Activated CD4-positive, alpha-beta T cell treated with anti-CD3 and anti-CD28 coated beads, Interleukin-2, amount 10 ng/mL, durations not matched to agents 24 days and 14 days (primary cell): Measurements from ENCODE around the gene RAD23B. TPM values are rescaled to one million over a fixed set of nuclear protein-coding genes. Genes with fewer than 3 reads are reported as not detected.

Experiments used
- DNase-seq: peaks from one replicate; pipeline ENCODE4 v3.0.0; 2022
- H3K27ac Mint-ChIP-seq: one replicate; pipeline ENCODE4 v1.8.0; 2022; ENCODE audit warnings: mild to moderate bottlenecking, mixed read lengths
- H3K27me3 Mint-ChIP-seq: one replicate; pipeline ENCODE4 v1.8.0; 2022; ENCODE audit warnings: mixed read lengths
- H3K36me3 Mint-ChIP-seq: one replicate; pipeline ENCODE4 v1.8.0; 2022; ENCODE audit warnings: low read depth, mild to moderate bottlenecking, mixed read lengths
- H3K4me1 Mint-ChIP-seq: one replicate; pipeline ENCODE4 v1.8.0; 2021; ENCODE audit warnings: mixed read lengths
- H3K4me3 Mint-ChIP-seq: one replicate; pipeline ENCODE4 v1.8.0; 2022; ENCODE audit warnings: mild to moderate bottlenecking, moderate library complexity, mixed read lengths
- H3K9me3 Mint-ChIP-seq: one replicate; pipeline ENCODE4 v1.8.0; 2021; ENCODE audit warnings: mixed read lengths
- intact Hi-C: fragments of 100-400 bp; cut with micrococcal nuclease; formaldehyde crosslinking; loops from one replicate; pipeline ENCODE4 v1.15.1; 2023
- total RNA-seq: library from RNA; stranded (reverse); gene quantifications from 2 replicates; pipeline ENCODE4 v1.2.3, GENCODE V29; 2022

The RAD23B gene
- total RNA-seq, 1 donor from 2014 or later = 148 TPM

DNA sequence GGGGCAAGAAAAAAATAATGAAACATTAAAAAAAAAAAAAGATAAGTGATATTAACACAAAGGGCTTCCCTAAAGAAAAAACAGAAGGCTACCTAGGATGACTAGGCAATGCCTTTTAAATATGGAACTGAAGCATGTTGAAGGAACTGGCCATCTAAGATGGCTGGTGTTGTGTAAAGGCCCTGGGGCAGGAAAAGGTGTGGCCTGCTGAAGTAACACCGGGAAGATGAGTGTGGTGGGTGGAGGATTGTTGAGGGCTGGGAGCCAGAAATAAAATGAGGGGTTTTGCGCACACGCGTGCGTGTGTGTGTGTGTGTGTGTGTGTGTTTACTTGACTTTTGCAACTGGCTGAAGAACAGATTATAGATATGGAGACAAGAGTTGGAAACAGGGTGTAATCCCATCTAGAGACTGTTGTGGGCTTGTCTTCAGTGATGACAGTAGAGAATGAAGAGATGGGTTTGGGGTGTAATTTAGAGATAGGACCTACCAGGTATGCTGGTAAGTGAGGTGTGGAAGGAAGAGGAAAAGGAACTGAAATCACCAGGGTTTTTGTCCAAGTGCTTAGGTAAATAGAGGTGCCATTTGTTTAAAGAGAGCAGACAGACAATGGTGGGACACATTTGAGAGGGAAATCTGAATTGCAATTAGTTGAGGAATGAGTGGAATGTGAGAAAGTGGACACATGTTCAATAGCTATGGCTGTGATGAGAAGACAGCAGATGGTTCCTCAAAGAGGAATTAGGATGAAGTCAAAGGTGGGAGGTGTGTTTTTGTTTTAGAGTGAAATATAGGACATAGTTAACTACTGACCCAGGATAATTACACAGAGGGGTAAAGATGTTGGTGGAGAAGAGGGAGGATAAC, 33.9 kb downstream of the RAD23B start:
- H3K36me3 Mint-ChIP-seq = peaks cover 74% of the 10 kb centered on the region
- no peak overlapping the region for H3K4me3 Mint-ChIP-seq
- intact Hi-C loops = no loop called here
- no peaks in the 10 kb centered on the region for H3K27me3 Mint-ChIP-seq
- peak overlapping the region; percentile 58 for H3K27ac Mint-ChIP-seq
- H3K4me1 Mint-ChIP-seq = peaks cover 54% of the 10 kb centered on the region
- no peak for DNase-seq
- H3K9me3 Mint-ChIP-seq = peaks cover 4% of the 10 kb centered on the region

DNA sequence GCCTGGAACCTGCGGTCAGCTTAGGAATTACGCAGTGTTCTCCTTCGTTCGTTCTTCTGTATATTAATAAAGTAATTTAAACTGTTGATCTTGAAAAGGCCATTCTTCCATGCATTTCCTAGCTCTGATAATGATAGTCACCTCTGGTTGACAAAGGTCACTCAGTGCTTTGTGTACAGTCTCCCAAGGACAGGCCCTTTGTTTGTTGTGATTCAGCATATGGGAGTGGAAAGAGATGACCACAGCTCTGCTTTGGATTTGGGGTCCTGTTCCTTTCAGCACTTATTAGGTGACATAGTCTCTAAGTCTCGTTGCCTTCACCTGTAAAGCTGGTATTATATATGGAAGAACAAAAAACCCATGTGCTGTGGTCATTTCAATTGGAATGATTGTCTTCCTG, 39.6 kb downstream of the RAD23B start:
- no peaks in the 10 kb centered on the region for H3K27me3 Mint-ChIP-seq
- H3K4me3 Mint-ChIP-seq = no peak overlapping the region
- H3K4me1 Mint-ChIP-seq = peaks cover 27% of the 10 kb centered on the region
- no peak for DNase-seq
- no peak overlapping the region for H3K27ac Mint-ChIP-seq
- H3K9me3 Mint-ChIP-seq = peaks cover 3% of the 10 kb centered on the region
- intact Hi-C loops = loop anchor here (5.0 kb wide), 1 partner anchor 40 kb away; the partner anchor contains the start of gene RAD23B
- H3K36me3 Mint-ChIP-seq = peaks cover 71% of the 10 kb centered on the region

DNA sequence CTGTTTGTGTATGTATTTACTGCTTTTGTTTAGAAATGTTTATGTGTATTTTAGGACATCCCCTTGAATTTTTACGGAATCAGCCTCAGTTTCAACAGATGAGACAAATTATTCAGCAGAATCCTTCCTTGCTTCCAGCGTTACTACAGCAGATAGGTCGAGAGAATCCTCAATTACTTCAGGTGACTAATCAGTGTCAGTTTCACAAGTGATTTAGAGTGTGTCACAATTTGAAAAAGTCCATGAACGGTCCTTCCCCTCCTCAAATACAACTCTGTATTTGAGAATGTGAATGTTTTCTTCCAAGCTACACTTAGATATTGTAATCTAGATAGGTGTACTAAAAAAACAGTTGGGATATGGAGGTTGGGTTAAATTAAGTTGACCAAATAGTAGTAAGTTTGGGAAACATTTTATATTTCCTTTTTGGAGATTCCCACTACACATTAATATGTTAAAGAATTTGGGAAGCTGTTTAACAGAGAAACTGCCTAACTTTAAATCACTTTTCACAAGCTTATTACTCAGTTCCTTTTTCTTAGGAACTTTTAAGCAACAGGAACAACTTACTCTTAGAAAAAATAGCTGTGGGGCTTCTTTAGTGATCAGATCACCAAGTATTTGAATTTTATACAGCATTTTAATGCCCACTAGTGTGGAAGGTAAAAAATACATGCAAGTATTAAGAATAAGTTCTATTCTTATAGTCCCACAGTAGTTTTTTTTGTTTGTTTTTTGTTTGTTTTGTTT, 40.9 kb downstream of the RAD23B start:
- H3K27me3 Mint-ChIP-seq = no peaks in the 10 kb centered on the region
- H3K9me3 Mint-ChIP-seq = peaks cover 3% of the 10 kb centered on the region
- H3K4me3 Mint-ChIP-seq = no peak overlapping the region
- peak overlapping the region; percentile 1 for H3K27ac Mint-ChIP-seq
- intact Hi-C loops = loop anchor here (5.0 kb wide), 1 partner anchor 42 kb away; the partner anchor contains the start of gene RAD23B
- DNase-seq = no peak
- peaks cover 74% of the 10 kb centered on the region for H3K36me3 Mint-ChIP-seq
- peaks cover 20% of the 10 kb centered on the region for H3K4me1 Mint-ChIP-seq

DNA sequence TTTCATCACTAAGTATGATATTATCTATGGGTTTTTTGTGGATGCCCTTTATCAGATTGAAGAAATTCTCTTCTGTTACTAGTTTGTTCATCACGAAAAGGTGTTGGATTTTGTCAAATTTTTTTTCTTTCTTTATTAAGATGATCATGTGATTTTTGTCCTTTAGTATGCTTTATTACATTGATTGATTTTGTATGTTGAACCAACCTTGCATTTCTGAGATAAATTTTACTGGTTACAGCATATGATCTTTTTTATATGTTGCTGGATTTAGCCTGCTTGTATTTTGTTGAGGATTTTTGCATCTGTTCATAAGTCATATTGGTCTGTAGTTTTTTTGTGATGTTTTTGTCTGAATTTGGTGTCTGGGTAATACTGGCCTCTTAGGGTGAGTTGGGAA, 42.8 kb downstream of the RAD23B start:
- no peaks in the 10 kb centered on the region for H3K27me3 Mint-ChIP-seq
- H3K36me3 Mint-ChIP-seq = peaks cover 77% of the 10 kb centered on the region
- peaks cover 3% of the 10 kb centered on the region for H3K9me3 Mint-ChIP-seq
- H3K4me3 Mint-ChIP-seq = no peak overlapping the region
- intact Hi-C loops = no loop called here
- DNase-seq = no peak
- peaks cover 17% of the 10 kb centered on the region for H3K4me1 Mint-ChIP-seq
- H3K27ac Mint-ChIP-seq = no peak overlapping the region

DNA sequence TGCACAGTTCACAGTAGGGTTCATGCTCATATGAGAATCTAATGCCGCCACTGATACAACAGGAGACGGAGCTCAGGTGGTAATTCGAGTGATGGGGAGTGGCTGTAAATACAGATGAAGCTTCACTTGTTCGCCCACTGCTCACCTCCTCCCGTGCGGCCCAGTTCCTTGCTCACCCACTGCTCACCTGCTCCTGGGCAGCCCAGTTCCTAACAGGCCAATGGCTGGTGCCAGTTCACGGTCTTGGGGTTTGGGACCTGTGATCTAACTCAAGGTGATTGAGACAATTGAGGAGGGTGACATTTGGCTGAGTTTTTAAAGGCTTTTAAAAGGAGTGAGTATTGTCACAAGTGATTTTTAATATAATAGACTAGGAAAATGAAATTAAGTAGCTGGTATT, 45.4 kb downstream of the RAD23B start:
- peaks cover 9% of the 10 kb centered on the region for H3K4me1 Mint-ChIP-seq

DNA sequence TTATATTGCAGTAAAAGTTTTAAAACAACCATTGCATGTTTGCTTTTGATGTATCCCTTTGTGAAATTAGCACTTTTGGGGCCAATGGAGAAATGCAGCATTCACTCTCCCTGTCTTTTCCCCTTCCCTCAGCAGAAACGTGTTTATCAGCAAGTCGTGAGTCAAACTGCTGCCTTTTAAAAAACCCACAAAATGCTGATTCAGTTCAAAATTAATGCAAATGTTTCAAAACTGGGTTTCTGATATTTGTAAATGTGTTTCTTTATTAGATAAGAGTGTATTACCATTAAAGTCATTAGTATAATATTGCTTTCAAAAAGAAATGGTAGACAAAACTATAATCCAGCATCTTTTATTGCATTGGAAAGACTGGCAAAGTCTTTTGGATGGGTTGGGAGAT, 47.3 kb downstream of the RAD23B start:
- intact Hi-C loops = no loop called here
- H3K27me3 Mint-ChIP-seq = no peaks in the 10 kb centered on the region
- H3K36me3 Mint-ChIP-seq = peaks cover 81% of the 10 kb centered on the region
- no peak overlapping the region for H3K27ac Mint-ChIP-seq
- H3K9me3 Mint-ChIP-seq = peaks cover 3% of the 10 kb centered on the region
- no peak for DNase-seq
- peaks cover 2% of the 10 kb centered on the region for H3K4me1 Mint-ChIP-seq
- H3K4me3 Mint-ChIP-seq = no peak overlapping the region

More for the DNA sequence above, 45.4 kb downstream of the RAD23B start:
- H3K27ac Mint-ChIP-seq = no peak overlapping the region
- H3K36me3 Mint-ChIP-seq = peaks cover 85% of the 10 kb centered on the region
- H3K27me3 Mint-ChIP-seq = no peaks in the 10 kb centered on the region
- no peak overlapping the region for H3K4me3 Mint-ChIP-seq
- peaks cover 3% of the 10 kb centered on the region for H3K9me3 Mint-ChIP-seq
- intact Hi-C loops = no loop called here
- no peak for DNase-seq

DNA sequence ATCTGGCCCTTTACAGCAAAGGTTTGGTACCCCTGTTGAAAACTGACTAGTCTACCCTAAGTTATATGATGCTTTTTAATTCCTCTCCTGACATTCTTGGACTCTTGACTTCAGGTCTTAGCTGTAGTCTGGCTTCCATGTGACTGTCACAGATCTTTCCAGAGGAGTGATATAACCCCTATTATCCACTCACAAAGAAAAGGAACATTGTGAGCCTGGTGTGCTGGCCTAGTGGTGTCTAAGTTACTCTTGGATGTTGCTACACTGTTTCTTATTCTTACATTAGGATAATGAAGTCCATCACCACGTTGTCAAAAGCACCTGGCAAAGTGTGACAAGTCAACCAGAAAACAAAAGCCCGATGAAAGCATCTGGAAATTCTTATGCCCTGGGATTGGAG, 49.8 kb downstream of the RAD23B start:
- no peaks in the 10 kb centered on the region for H3K27me3 Mint-ChIP-seq

DNA sequence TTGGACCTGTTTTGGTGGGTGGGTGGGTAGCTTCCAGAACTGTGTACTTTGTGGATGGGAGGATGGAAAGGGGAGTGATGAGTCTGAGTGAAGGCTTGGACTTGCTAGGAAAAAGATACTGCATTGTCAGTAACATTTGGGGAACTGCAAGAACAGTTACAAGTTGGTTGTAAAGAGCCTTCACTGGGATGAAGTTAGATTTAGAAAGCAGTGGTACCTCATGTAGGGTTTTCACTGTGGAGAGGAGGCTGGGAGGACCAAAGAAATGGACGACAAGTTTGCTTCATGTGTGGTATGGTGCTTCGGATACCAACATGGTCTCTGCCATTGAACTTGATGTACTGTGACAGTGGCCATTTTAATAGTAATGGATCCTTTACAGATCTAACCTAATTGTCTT, 50.3 kb downstream of the RAD23B start:
- peaks cover 59% of the 10 kb centered on the region for H3K36me3 Mint-ChIP-seq
- H3K27me3 Mint-ChIP-seq = no peaks in the 10 kb centered on the region
- intact Hi-C loops = no loop called here
- peaks cover 2% of the 10 kb centered on the region for H3K4me1 Mint-ChIP-seq
- DNase-seq = no peak
- no peaks in the 10 kb centered on the region for H3K9me3 Mint-ChIP-seq
- no peak overlapping the region for H3K4me3 Mint-ChIP-seq
- H3K27ac Mint-ChIP-seq = no peak overlapping the region

More for the DNA sequence above, 49.8 kb downstream of the RAD23B start:
- H3K4me3 Mint-ChIP-seq = no peak overlapping the region
- H3K36me3 Mint-ChIP-seq = peaks cover 64% of the 10 kb centered on the region
- no peak for DNase-seq
- H3K27ac Mint-ChIP-seq = no peak overlapping the region
- peaks cover 2% of the 10 kb centered on the region for H3K4me1 Mint-ChIP-seq
- intact Hi-C loops = no loop called here
- H3K9me3 Mint-ChIP-seq = no peaks in the 10 kb centered on the region

DNA sequence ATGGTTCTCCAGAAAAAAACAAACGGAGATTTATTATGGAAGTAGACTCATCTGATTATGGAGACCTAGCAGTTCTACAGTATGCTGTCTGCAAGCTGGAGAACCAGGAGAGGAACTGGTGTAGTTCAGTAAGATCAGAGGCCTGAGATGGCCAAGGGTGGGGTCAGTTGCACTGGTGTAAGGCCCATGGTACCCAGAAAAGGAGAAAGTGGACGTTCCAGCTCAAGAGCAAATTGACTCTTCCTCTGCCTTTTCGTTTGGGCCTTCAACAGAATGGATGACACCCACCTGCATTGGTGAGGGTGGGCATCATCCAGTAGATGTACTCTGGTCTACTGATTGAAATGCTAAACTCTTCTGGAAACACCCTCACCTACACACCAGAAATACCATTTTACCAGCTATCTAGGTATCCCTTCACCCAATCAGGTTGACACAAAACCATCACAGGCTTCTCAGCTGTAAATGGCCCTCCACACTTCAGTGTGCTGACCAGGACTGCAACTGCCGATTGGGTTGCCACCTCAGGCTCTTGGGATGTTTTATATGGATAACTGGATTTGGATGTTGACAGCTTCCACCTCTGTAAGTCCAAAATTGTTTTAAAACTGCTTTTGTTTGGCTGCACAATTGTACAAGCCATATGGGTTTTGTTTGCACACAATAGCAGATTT, 51.2 kb downstream of the RAD23B start:
- Mint-ChIP-seq H3K4me3 (no peak overlapping the region), H3K27ac (no peak overlapping the region), H3K9me3 (no peaks in the 10 kb centered on the region), H3K27me3 (no peaks in the 10 kb centered on the region), H3K4me1 (peaks cover 2% of the 10 kb centered on the region), H3K36me3 (peaks cover 56% of the 10 kb centered on the region)
- DNase-seq = no peak
- intact Hi-C loops = no loop called here

DNA sequence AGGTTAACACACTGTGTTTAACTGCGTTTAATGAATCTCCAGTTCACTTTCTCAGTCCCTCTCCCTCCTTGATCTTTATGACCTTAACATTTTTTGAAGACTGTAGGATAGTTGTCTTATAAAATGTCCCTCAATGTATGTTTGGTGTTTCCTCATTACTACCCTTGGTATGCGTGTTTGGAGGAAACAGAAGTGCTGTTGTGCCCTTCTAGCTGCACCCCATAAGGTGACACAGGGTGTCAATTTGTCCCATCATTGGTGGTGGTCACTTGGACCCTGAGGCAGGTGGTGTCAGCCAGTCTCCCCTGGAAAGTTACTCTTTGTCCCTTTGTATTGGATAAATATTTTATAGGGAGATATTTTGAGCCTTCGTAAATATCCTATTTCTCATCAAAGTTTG, 52.3 kb downstream of the RAD23B start:
- peaks cover 2% of the 10 kb centered on the region for H3K4me1 Mint-ChIP-seq
- no peak overlapping the region for H3K4me3 Mint-ChIP-seq
- intact Hi-C loops = no loop called here
- no peaks in the 10 kb centered on the region for H3K9me3 Mint-ChIP-seq
- no peak overlapping the region for H3K27ac Mint-ChIP-seq
- H3K27me3 Mint-ChIP-seq = no peaks in the 10 kb centered on the region
- no peak for DNase-seq
- peaks cover 50% of the 10 kb centered on the region for H3K36me3 Mint-ChIP-seq

DNA sequence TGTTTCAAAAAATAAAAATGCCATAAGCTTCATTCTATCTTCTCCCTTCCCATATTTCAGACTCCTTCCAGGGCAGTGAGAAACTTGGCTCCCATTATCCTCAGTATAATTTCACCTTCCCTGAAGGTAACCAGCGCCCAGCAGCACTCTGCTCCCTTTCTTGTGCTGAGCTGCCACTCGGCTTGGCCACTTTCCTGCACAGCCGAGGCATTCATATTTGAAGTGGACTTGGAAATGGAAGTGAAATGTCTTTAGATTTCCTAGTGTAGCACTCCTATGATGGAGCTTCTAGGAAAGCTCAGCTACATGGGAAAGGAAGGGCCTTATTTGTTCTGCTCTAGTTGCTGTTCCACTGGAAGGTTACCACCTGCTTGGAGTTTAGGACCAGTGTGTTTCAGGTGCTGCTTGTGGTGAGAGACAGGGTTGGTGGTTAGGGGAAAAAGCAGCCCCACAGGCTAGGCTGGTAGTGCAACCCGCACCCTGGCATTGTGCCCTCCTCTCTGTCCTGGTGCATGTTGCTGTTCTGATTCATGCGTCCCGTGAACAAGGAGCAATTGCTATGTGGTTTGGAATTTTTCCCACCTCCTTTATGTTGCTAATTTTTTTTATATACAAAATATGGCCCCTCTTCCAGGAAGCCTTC, 53.8 kb downstream of the RAD23B start:
- peaks cover 35% of the 10 kb centered on the region for H3K36me3 Mint-ChIP-seq
- no peak overlapping the region for H3K4me3 Mint-ChIP-seq
- intact Hi-C loops = no loop called here
- no peaks in the 10 kb centered on the region for H3K27me3 Mint-ChIP-seq
- H3K9me3 Mint-ChIP-seq = no peaks in the 10 kb centered on the region
- H3K4me1 Mint-ChIP-seq = peaks cover 6% of the 10 kb centered on the region
- no peak for DNase-seq
- H3K27ac Mint-ChIP-seq = no peak overlapping the region

DNA sequence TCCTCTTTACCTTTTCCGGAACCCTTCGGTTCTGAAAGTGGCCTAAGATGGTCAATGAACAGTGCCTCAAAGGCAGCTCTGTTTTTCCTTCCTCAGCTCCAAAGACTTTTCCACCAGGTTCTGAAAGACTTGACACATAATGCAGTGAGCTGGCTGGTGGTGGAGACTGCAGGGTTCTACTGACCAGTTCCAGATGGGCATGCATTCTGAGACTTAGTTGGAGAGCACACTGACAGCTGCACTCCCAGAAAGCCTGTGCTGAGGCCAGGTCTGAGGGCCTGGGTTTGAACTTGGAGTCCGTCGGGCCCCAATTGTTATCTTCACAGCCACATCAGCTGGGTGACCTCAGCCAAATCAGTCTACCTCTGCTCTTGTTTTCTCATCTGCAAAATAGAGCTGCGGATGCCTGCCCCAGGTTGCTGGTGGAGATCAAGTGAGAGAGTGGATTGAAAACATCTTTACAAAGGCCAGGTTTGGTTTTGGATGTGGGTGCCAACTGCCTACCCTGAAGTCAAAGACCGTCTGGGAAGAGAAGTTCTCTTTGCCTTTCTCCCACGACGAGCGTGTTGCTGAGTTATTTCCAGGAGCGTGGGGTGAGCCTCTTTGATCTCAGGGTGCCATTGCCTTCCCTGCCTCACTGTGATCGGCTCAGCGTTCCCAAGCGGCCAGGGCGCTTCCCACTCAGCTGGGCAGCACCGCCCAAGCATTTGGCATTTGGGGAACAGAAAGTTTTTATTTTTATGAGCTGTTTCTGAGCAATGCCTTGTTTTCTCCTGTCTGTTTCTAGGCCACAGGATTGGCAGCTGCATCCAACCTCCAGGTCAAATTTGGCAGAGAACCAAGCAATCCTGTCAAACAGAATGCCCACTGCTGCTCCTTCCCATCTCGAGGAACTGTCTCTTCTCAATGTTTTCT, 54.9 kb downstream of the RAD23B start:
- Mint-ChIP-seq H3K9me3 (no peaks in the 10 kb centered on the region), H3K4me3 (no peak overlapping the region), H3K27me3 (no peaks in the 10 kb centered on the region), H3K36me3 (peaks cover 27% of the 10 kb centered on the region), H3K27ac (no peak overlapping the region), H3K4me1 (peaks cover 6% of the 10 kb centered on the region)
- no peak for DNase-seq
- intact Hi-C loops = no loop called here
